ENCODE results near the gene CST2.

DNA sequence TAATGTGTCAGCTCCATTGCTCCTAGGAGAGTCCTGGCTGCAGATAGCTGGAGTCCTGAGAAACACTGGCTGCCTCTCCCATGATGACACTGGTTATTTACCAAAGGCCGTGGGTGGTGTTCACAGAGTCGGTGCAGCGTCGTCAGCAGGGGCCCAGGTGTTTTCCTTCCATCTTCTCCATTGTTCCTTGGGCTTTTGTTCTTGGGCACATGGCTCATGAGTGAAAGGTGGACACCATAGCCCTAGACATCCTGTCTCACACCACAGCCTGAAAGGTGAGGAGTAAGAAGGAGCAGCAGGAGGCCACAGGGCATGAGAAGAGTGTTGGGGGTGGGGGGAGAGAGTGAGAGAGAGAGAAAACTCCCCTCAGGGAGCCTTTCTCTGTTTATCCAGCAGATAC lies 43.9 kb upstream of the CST2 start:
- TF ChIP-seq, protein P1, sequence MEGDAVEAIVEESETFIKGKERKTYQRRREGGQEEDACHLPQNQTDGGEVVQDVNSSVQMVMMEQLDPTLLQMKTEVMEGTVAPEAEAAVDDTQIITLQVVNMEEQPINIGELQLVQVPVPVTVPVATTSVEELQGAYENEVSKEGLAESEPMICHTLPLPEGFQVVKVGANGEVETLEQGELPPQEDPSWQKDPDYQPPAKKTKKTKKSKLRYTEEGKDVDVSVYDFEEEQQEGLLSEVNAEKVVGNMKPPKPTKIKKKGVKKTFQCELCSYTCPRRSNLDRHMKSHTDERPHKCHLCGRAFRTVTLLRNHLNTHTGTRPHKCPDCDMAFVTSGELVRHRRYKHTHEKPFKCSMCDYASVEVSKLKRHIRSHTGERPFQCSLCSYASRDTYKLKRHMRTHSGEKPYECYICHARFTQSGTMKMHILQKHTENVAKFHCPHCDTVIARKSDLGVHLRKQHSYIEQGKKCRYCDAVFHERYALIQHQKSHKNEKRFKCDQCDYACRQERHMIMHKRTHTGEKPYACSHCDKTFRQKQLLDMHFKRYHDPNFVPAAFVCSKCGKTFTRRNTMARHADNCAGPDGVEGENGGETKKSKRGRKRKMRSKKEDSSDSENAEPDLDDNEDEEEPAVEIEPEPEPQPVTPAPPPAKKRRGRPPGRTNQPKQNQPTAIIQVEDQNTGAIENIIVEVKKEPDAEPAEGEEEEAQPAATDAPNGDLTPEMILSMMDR (conservative IDR thresholded peaks at IDR 0.05 in 1 of 2, IDR thresholded peaks at IDR 0.05 in 1 of 2; ENCODE audit: low read depth in 1 of 2, low read length in 2 of 2) = no peak
- no peak for TF ChIP-seq EZH2 (IDR thresholded peaks at IDR 0.05; ENCODE audit: low read length, missing control alignments)
